Erythroblast (primary cell): ENCODE data around the gene PPFIBP1.

Experiments
- GATA1 ChIP-seq: IDR thresholded peaks from 2 replicates; pipeline ENCODE4 v1.6.1; 2011; ENCODE audit warnings: low read depth, mild to moderate bottlenecking, control low read depth, low read length, moderate library complexity
- POLR2A ChIP-seq: IDR thresholded peaks from 2 replicates; pipeline ENCODE4 v1.6.1; 2011; ENCODE audit warnings: mild to moderate bottlenecking, low read length

GRCh38 chr12:27477049-27477448 lies 47.0 kb upstream of the PPFIBP1 start:
- TF ChIP-seq POLR2A, result no peak
- no peak for TF ChIP-seq GATA1
